Transverse colon (tissue), 4 donors: ENCODE data around the gene STRIP2. TPM values are rescaled to one million over a fixed set of nuclear protein-coding genes. Genes with fewer than 3 reads are reported as not detected.

Source experiments
- DNase-seq: peaks from one replicate; pipeline ENCODE4 v3.0.0-alpha.2; 2019
- H3K27ac ChIP-seq, 4 donors: fragments of 200-600 bp; sonication (generic); 2 replicates each; pipeline ENCODE4 v1.5.1; 2016 to 2018; ENCODE audit warnings: inconsistent platforms in 4 of 4
- H3K27me3 ChIP-seq: fragments of 200-600 bp; sonication (generic); 2 replicates; pipeline ENCODE4 v1.5.1; 2017; ENCODE audit warnings: inconsistent platforms
- H3K36me3 ChIP-seq, 4 donors: fragments of 200-600 bp; sonication (generic); 2 replicates each; pipeline ENCODE4 v1.5.1; 2017 to 2019; ENCODE audit warnings: inconsistent platforms in 4 of 4
- H3K4me1 ChIP-seq, 4 donors: fragments of 200-600 bp; sonication (generic); 2 replicates each; pipeline ENCODE4 v1.5.1; 2017 to 2020; ENCODE audit warnings: inconsistent platforms in 4 of 4
- H3K4me3 ChIP-seq, 4 donors: fragments of 200-600 bp; sonication (generic); 1 replicate in 1 of 4; 2 replicates in 3 of 4; pipeline versions ENCODE4 v1.5.1 to v1.6.1; 2017 to 2019; ENCODE audit warnings: inconsistent platforms in 4 of 4
- H3K9me3 ChIP-seq, 2 donors: fragments of 200-600 bp; sonication (generic); 2 replicates each; pipeline ENCODE4 v1.5.1; 2017 to 2019; ENCODE audit warnings: inconsistent platforms in 2 of 2
- EP300 ChIP-seq: sonication (generic); formaldehyde crosslinking; IDR thresholded peaks from one replicate; pipeline ENCODE4 v1.6.1; 2017; ENCODE audit warnings: antibody characterized with exemption, low read depth
- POLR2A ChIP-seq: fragments of 450-650 bp; IDR thresholded peaks from one replicate; pipeline ENCODE4 v1.6.1; 2016; ENCODE audit warnings: antibody characterized with exemption, mild to moderate bottlenecking, moderate library complexity
- POLR2AphosphoS5 ChIP-seq, 3 donors: sonication (generic); formaldehyde crosslinking; IDR thresholded peaks; one replicate each; pipeline ENCODE4 v1.6.1; 2016; ENCODE audit warnings: antibody characterized with exemption in 3 of 3
- WGBS, 2 donors: methylation state at CpG; one replicate each; pipeline ENCODE4 v1.1.5; 2018; ENCODE audit warnings: low coverage in 1 of 2; 5-methylcytosine and 5-hydroxymethylcytosine counted together
- in situ Hi-C, 4 donors: fragments of 200-750 bp; cut with MboI; loops; one replicate each; pipeline versions ENCODE4 v1.15.0 to v1.15.1; 2017; ENCODE audit warnings: low sequenced_read_pairs in 3 of 4, low pct_ligation_motif_present in 1 of 4, low pct_unique_long_range_greater_than_20kb in 1 of 4
- intact Hi-C: fragments of 100-400 bp; cut with DNase I; formaldehyde crosslinking; loops from one replicate; pipeline ENCODE4 v1.15.1; 2023; ENCODE audit warnings: low total_unique reads
- total RNA-seq, 4 donors: library from RNA; depleted of rRNA; stranded (reverse); fragments of >200 nt; gene quantifications; one replicate each; pipeline ENCODE4 v1.1.0, GENCODE V29; 2016
- TF ChIP-seq, protein P1 (sequence below), 5 experiments: fragments of 200-600 bp in 3 of 5; fragments of 450-650 bp in 2 of 5; sonication (generic) in 3 of 5; IDR thresholded peaks; 1 replicate in 2 of 5; 2 replicates in 3 of 5; pipeline ENCODE4 v1.5.1; 2016 to 2017; ENCODE audit warnings: antibody characterized with exemption in 5 of 5, inconsistent platforms in 3 of 5, mild to moderate bottlenecking in 2 of 5, moderate library complexity in 1 of 5

STRIP2 gene
- total RNA-seq, 4 donors from 2014 or later = 0.82 to 1.1 TPM; not detected in 2

DNA sequence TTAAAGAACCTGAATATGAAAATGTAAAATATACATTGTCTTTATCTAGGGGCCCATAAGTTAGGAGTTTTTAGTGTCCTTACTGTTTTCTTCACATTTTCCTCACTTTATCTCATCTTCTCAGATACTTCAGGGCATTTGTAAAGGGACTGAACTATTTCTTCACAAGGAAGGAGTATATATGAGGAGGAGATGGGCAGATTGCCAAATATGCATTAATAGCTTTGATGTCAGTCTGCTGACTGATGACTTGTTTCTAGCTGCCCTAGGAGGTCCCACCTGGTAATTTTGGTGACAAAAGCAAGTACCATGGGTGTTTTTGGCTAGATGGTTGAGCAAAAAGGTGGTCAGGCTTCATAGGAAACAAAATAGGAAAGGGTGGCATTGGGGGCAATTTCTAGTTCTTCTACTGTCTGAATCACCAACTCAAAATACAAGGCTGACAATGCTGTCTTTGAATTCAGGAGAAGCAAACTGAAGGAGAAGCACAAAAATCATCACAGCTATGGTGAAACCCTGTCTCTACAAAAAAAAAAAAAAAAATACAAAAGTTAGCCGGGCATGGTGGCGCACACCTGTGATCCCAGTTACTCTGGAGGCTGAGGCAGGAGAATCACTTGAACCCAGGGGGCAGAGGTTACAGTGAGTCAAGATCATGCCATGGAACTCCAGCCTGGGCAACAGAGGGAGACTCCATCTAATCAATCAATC, 10.4 kb upstream of the STRIP2 start:
- Histone ChIP-seq H3K9me3 (no peaks in the 10 kb centered on the region), H3K4me3 (no peak overlapping the region), H3K27me3 (no peaks in the 10 kb centered on the region), H3K27ac (no peak overlapping the region), H3K36me3 (peaks cover 0 to 52% (median 15%) of the 10 kb centered on the region in 4 donors), H3K4me1 (no peaks in the 10 kb centered on the region)
- intact Hi-C loops = no loop called here
- 97% methylated on average over 2 of the region's 2 CpGs; no CpG with 5 or more reads in 1 of the 2 donors for WGBS, 2 donors
- TF ChIP-seq POLR2A = no peak
- TF ChIP-seq POLR2AphosphoS5 (IDR thresholded peaks at IDR 0.05) = no peak
- TF ChIP-seq, protein P1, sequence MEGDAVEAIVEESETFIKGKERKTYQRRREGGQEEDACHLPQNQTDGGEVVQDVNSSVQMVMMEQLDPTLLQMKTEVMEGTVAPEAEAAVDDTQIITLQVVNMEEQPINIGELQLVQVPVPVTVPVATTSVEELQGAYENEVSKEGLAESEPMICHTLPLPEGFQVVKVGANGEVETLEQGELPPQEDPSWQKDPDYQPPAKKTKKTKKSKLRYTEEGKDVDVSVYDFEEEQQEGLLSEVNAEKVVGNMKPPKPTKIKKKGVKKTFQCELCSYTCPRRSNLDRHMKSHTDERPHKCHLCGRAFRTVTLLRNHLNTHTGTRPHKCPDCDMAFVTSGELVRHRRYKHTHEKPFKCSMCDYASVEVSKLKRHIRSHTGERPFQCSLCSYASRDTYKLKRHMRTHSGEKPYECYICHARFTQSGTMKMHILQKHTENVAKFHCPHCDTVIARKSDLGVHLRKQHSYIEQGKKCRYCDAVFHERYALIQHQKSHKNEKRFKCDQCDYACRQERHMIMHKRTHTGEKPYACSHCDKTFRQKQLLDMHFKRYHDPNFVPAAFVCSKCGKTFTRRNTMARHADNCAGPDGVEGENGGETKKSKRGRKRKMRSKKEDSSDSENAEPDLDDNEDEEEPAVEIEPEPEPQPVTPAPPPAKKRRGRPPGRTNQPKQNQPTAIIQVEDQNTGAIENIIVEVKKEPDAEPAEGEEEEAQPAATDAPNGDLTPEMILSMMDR (IDR thresholded peaks at IDR 0.05) = no peak
- no peak for TF ChIP-seq EP300
- in situ Hi-C loops = no loop called here
- no peak for DNase-seq

- no peak overlapping the region for H3K4me3 ChIP-seq
- in situ Hi-C loops = no loop called here
- H3K4me1 ChIP-seq = no peaks in the 10 kb centered on the region
- H3K27ac ChIP-seq = no peak overlapping the region
- H3K36me3 ChIP-seq = peaks cover 0 to 52% (median 13%) of the 10 kb centered on the region in 4 donors
- H3K27me3 ChIP-seq = no peaks in the 10 kb centered on the region
- DNase-seq = no peak
- no peaks in the 10 kb centered on the region for H3K9me3 ChIP-seq
- intact Hi-C loops = no loop called here
- no peak for TF ChIP-seq EP300
- TF ChIP-seq POLR2AphosphoS5 (IDR thresholded peaks at IDR 0.05) = no peak
- TF ChIP-seq, protein P1 (IDR thresholded peaks at IDR 0.05) = no peak
- TF ChIP-seq POLR2A = no peak
Observed at GRCh38 chr7:129426482-129426881, 7.8 kb upstream of the STRIP2 start.

GRCh38 chr7:129427526-129428045, 6.6 kb upstream of the STRIP2 start:
- no peak overlapping the region for H3K4me3 ChIP-seq
- H3K9me3 ChIP-seq = no peaks in the 10 kb centered on the region
- intact Hi-C loops = no loop called here
- DNase-seq = no peak
- no peaks in the 10 kb centered on the region for H3K4me1 ChIP-seq
- in situ Hi-C loops = no loop called here
- H3K27me3 ChIP-seq = peaks cover 3% of the 10 kb centered on the region
- TF ChIP-seq POLR2AphosphoS5 (IDR thresholded peaks at IDR 0.05) (no peak), EP300 (no peak), POLR2A (no peak)
- TF ChIP-seq, protein P1 (IDR thresholded peaks at IDR 0.05) = no peak
- peaks cover 0 to 42% (median 12%) of the 10 kb centered on the region in 4 donors for H3K36me3 ChIP-seq
- no peak overlapping the region for H3K27ac ChIP-seq
- 60% methylated on average over 2 of the region's 2 CpGs; no CpG with 5 or more reads in 1 of the 2 donors for WGBS, 2 donors

DNA sequence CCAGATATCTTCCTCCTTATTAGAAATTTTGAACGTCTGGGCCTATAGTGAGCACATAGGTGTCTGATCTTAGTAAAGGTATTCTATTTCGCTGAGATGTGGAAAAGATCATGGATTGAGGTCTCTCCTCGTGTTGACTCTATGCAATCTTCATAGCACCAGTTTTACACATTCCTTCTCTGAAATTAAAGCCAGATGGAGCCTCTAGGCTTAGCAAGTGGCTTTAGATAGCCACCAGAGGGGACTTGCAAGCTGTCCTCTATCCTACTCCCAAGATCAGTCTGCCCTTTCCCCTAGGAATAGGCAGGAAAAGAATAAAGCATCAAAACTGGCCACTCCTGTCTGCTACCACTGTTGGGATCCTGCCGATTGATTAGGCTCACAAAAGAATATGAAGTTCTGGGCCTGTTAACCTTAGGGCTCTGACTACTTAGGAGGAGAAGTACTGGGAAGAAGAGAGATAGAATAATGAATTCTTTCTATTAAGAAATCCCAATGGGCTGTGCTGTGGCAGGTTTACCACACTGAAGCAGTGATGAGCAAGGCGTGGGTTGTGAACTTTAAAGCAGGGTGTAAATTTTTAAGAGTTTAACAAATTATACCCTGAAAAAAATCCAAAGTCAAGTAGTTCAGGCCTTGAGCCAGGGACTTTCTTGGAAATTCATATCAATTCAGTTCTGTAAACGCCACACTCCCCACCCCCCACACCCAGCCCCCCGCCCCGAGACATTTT, 2.2 kb upstream of the STRIP2 start:
- intact Hi-C loops = loop anchor here (10.0 kb wide), 1 partner anchor 267 kb away; no protein-coding TSS in a partner anchor
- H3K27me3 ChIP-seq = peaks cover 32% of the 10 kb centered on the region
- no peak overlapping the region for H3K4me3 ChIP-seq
- peaks cover 0 to 9% (median under 1%) of the 10 kb centered on the region in 4 donors for H3K36me3 ChIP-seq
- TF ChIP-seq EP300 (no peak), POLR2A (no peak), POLR2AphosphoS5 (IDR thresholded peaks at IDR 0.05) (no peak)
- TF ChIP-seq, protein P1 (IDR thresholded peaks at IDR 0.05) = no peak
- DNase-seq = no peak
- H3K4me1 ChIP-seq = peaks cover 0 to 15% (median 10%) of the 10 kb centered on the region in 4 donors
- H3K27ac ChIP-seq = no peak overlapping the region
- in situ Hi-C loops = no loop called here
- WGBS, 2 donors = 79 to 87% methylated on average over 2 to 8 of the region's 8 CpGs
- no peaks in the 10 kb centered on the region for H3K9me3 ChIP-seq
